Lower leg skin (tissue), 4 donors: Measurements from ENCODE around the gene NFIA. TPM values are rescaled to one million over a fixed set of nuclear protein-coding genes. Genes with fewer than 3 reads are reported as not detected.

Source experiments
- DNase-seq, 2 donors: peaks; one replicate each; pipeline ENCODE4 v3.0.0-alpha.2; 2019; ENCODE audit warnings: low spot score in 2 of 2
- H3K4me3 ChIP-seq: fragments of 200-600 bp; sonication (generic); 2 replicates; pipeline ENCODE4 v1.5.1; 2017; ENCODE audit warnings: mild to moderate bottlenecking, low read depth; ENCODE audit not compliant: poor library complexity, severe bottlenecking
- POLR2A ChIP-seq, 2 donors: fragments of 450-650 bp; IDR thresholded peaks; one replicate each; pipeline ENCODE4 v1.6.1; 2016 to 2017; ENCODE audit warnings: antibody characterized with exemption in 2 of 2, mild to moderate bottlenecking in 1 of 2, moderate library complexity in 1 of 2
- whole genome bisulfite sequencing, 2 donors: methylation state at CpG; one replicate each; pipeline ENCODE4 v1.1.5; 2018; 5-methylcytosine and 5-hydroxymethylcytosine counted together
- intact Hi-C: fragments of 100-400 bp; cut with DNase I; formaldehyde crosslinking; loops from one replicate; pipeline ENCODE4 v1.15.0; 2023; ENCODE audit warnings: low total_unique reads
- total RNA-seq, 4 donors: library from RNA; depleted of rRNA; stranded (reverse); fragments of >200 nt; gene quantifications; one replicate each; pipeline ENCODE4 v1.1.0, GENCODE V29; 2016
- TF ChIP-seq, protein P1 (sequence below), 3 donors: fragments of 450-650 bp; IDR thresholded peaks; one replicate each; pipeline ENCODE4 v1.5.1; 2016; ENCODE audit warnings: antibody characterized with exemption in 3 of 3, mild to moderate bottlenecking in 3 of 3, moderate library complexity in 2 of 3

NFIA gene
- total RNA-seq, 4 donors from 2014 or later: 26.0 to 32.5 (median 30.3) TPM

GRCh38 chr1:61433646-61434045, 351.3 kb downstream of the NFIA start:
- TF ChIP-seq, protein P1, sequence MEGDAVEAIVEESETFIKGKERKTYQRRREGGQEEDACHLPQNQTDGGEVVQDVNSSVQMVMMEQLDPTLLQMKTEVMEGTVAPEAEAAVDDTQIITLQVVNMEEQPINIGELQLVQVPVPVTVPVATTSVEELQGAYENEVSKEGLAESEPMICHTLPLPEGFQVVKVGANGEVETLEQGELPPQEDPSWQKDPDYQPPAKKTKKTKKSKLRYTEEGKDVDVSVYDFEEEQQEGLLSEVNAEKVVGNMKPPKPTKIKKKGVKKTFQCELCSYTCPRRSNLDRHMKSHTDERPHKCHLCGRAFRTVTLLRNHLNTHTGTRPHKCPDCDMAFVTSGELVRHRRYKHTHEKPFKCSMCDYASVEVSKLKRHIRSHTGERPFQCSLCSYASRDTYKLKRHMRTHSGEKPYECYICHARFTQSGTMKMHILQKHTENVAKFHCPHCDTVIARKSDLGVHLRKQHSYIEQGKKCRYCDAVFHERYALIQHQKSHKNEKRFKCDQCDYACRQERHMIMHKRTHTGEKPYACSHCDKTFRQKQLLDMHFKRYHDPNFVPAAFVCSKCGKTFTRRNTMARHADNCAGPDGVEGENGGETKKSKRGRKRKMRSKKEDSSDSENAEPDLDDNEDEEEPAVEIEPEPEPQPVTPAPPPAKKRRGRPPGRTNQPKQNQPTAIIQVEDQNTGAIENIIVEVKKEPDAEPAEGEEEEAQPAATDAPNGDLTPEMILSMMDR (IDR thresholded peaks at IDR 0.05): no peak
- TF ChIP-seq POLR2A (IDR thresholded peaks at IDR 0.05): no peak

DNA sequence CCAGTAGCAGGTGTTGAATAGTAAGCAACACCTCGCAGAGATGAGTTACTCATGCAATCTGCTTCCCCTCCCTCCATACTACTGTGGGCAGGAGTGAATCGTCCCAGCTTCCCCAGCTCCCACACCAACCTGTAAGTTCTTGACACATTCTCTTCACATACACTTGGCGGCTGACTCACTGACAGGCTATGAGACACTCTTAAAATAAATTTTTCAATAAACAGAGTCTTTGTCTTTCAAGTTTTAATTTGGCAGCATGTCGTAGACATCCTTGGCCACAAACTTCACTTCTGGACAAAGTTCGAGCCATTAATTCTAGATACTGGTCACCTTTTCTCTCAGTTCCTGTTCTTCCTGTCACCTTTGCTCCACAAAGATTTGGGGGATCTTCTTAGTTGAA, 351.9 kb downstream of the NFIA start:
- 74 to 92% methylated on average over 5 of the region's 5 CpGs for WGBS, 2 donors
- H3K4me3 ChIP-seq: no peak overlapping the region
- intact Hi-C loops: no loop called here
- TF ChIP-seq POLR2A (IDR thresholded peaks at IDR 0.05): no peak
- TF ChIP-seq, protein P1 (IDR thresholded peaks at IDR 0.05): no peak
- DNase-seq: no peak

More at GRCh38 chr1:61433646-61434045, 351.3 kb downstream of the NFIA start:
- H3K4me3 ChIP-seq: no peak overlapping the region
- DNase-seq: no peak
- WGBS, 2 donors: 80 to 85% methylated on average over 2 of the region's 2 CpGs
- intact Hi-C loops: no loop called here

DNA sequence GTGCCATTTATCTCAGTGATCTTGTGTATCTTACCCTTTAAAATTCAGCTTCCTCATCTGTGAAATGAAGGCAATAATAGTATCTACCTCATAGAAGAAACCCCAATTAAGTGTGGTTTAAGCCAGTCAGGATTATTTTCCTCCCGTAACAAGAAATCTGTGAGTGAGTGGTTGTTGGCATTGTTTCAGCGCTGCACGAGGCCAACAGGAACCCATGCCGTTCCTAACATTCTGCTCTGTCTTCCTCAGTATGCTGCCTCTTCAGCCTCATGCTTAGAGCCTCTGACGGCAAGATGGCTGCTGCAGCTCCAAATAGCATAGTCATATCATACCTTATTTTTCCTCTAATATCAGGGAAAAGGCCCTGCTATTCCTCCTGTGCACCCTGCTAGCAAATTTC, 352.9 kb downstream of the NFIA start:
- no peak for DNase-seq
- TF ChIP-seq, protein P1 (IDR thresholded peaks at IDR 0.05): no peak
- TF ChIP-seq POLR2A (IDR thresholded peaks at IDR 0.05): no peak
- no peak overlapping the region for H3K4me3 ChIP-seq
- WGBS, 2 donors: 66 to 79% methylated on average over 5 of the region's 5 CpGs
- intact Hi-C loops: no loop called here

GRCh38 chr1:61436016-61436415, 353.7 kb downstream of the NFIA start:
- TF ChIP-seq, protein P1 (IDR thresholded peaks at IDR 0.05): no peak
- no peak for TF ChIP-seq POLR2A (IDR thresholded peaks at IDR 0.05)
- intact Hi-C loops: no loop called here
- DNase-seq: no peak
- 74 to 75% methylated on average over 3 of the region's 3 CpGs for WGBS, 2 donors
- no peak overlapping the region for H3K4me3 ChIP-seq

DNA sequence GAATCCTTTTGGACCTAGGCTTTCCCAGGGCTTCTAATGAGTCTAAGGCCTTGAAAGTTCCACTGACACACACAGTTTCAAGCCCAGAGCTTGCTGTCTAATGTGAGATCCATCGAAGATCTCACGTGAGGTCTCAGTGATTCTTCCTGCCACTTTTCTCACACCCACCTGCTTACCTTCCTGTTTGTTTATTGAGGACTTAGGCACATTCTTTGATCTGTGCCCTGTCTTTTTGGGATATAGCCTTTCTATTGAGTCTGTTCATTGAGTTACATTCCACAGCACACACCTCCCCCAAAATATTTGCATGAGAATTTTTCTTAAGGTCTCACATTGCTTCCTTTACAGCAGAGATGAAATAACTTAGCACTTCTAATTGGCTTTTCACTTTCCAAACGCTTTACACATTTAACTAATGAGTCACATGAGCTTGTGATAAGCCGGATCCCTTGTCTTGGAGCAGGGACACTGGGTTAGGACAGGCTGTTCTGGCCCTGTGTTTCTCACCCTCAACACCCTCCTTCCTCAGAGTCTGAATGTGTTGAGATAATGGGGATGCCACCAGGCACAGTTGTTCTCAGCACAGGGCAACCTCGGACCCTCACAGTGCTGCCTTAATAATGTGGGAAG, 354.2 kb downstream of the NFIA start:
- DNase-seq: no peak
- 78 to 87% methylated on average over 5 of the region's 5 CpGs for WGBS, 2 donors
- intact Hi-C loops: no loop called here
- H3K4me3 ChIP-seq: no peak overlapping the region
- TF ChIP-seq POLR2A (IDR thresholded peaks at IDR 0.05): no peak
- TF ChIP-seq, protein P1 (IDR thresholded peaks at IDR 0.05): no peak

DNA sequence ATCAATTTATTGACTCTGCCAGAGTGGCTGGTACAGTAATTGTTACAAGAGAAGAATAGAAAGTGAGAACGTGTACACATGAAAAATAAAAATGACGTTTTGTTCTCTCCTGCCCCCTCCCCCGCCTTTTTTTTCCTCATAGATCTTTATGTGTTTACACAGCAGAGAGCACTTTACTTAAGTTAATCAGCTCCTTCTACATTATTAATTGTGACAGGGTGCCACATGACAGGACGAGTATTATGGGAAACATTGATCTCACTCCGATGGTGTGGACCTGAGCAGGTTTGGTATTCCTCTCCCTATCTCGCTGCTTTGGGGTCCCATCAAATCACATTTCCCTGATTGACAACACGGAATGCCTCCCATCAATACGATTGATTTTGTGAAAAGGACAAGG, 356.9 kb downstream of the NFIA start:
- WGBS, 2 donors: 85 to 91% methylated on average over 8 of the region's 8 CpGs
- TF ChIP-seq, protein P1 (IDR thresholded peaks at IDR 0.05): no peak
- TF ChIP-seq POLR2A (IDR thresholded peaks at IDR 0.05): no peak
- no peak for DNase-seq
- intact Hi-C loops: no loop called here
- H3K4me3 ChIP-seq: no peak overlapping the region
